ENCODE data around the gene FGFBP3. TPM values are rescaled to one million over a fixed set of nuclear protein-coding genes. Genes with fewer than 3 reads are reported as not detected.
"Not testable (repeated sequence)": the region's sequence is repeated elsewhere in the genome, so short reads cannot be mapped to it uniquely, and the experiment has no call there.

The FGFBP3 gene
- polyA plus RNA-seq, 10 donors, result 1.1 to 2.3 (median 1.8) TPM

DNA sequence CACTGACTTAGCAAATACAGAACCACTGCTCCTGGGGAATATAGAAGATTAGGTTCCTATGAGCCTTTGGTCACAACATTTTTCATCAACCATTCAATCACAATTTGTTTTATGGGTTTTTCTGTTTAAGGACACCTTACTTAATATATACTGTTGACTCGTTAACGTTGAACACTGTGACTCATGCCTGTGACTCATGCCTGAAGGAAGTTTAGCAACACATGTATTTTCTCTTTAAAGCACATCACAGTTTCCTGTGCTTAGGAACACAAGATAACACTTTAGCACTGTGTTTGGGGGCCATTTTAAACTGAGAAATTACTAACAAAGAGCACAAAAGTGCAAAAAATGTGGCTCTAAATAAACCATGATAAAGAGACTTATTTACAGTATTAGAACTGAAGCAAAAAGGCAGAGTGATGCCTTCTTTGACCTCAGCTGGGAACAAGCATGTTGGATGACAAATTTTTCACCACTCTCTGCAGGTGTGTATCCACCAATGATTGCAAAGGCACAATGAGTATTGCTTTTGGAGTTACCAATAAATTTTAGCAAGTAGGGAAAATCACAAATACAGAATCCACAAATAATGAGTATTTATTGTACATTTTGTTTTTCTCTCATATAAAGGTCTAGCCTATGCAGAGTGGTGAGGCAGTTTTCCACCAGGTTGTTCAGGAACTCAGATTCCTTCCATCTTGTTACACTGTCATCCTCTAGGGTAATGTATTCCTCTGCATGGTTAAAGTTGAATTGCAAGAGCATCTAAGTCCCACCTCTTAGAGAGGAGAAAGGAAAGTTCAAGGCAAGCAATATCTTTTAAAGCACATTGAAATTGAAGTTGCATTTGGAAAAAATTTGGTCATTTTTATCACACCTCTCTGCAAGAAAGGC is 7.3 kb downstream of the FGFBP3 start:
- peak in 1 of 3 donors; percentile 65 for DNase-seq

DNA sequence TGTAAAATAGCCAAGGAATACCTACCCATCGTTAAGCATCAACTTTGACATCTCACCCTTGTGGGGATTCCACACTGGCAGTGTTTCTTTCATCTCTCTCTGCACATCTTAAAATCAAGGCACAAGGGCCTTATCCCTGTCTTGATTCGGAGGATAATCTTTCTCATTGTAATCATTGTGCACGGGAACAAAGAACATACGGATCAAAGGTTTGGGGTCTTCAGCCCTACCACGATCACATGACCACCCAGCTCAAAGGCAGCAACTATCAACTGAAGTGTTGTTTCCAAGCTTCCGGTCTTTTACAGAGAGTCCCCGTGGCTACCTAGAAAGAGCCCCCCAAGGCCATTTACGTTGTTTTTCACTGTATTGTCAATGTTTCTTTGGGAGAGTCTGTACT is 11.9 kb downstream of the FGFBP3 start:
- no peak for DNase-seq

DNA sequence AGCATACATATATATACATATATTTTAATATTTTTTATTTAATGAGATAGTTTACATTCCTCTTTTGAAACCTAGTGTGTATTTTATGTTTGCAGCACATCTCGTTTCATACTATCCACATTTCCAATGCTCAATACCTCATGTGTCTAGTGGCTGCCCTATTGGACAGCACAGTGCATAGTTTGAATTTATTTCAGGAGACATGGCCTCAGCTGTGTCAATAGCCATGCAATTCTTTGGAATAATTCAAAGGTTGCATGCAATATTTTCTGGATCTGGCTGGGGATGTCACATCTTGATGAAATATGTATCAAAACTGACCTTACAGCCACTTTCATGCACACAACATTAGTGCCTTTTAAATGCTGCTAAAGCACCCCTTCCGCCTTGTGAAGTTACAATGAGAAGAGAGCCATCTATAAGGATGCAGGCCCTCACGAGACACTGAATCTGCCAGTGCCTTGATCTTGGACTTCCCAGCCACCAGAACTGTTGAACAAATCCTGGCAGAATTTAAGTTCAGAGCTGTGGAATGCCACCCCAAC is 13.0 kb downstream of the FGFBP3 start:
- no peak for DNase-seq

DNA sequence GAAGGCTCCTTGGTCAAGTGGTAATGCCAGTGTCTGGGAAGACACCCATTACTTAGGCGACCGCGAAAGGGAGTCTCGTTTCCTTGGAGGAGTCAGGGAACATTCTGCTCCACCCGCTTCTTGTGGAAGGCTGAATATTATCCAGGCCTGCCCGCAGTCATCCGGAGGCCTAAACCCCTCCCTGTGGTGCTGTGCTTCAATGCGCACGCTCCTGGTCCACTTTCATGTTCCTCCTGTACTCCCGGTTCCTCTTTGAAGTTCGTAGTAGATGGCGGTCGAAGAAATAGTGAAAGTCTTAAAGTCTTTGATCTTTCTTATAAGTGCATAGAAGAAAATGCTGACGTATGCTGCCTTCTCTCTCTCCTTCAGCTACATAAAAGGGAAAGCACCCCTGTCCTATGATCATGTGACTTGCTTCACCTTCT is 15.0 kb downstream of the FGFBP3 start:
- not testable (repeated sequence) for DNase-seq

DNA sequence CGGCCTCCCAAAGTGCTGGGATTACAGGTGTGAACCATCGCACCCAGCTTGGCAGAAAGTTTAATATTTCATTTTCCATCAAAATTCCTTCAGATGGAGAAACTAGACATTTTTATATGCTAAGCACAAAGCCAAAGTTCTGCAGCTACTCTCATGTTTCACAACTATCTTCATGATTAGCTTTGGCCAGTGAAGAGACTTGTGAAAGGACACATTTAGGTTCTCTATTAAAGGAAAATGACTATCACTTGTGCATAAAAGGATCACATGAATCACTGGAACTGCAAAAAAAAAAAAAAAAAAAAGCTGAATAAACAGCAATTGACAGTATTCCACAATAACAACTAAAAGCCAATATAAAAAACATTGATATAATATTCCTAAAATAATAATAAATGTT is 16.2 kb downstream of the FGFBP3 start:
- DNase-seq, result no peak

DNA sequence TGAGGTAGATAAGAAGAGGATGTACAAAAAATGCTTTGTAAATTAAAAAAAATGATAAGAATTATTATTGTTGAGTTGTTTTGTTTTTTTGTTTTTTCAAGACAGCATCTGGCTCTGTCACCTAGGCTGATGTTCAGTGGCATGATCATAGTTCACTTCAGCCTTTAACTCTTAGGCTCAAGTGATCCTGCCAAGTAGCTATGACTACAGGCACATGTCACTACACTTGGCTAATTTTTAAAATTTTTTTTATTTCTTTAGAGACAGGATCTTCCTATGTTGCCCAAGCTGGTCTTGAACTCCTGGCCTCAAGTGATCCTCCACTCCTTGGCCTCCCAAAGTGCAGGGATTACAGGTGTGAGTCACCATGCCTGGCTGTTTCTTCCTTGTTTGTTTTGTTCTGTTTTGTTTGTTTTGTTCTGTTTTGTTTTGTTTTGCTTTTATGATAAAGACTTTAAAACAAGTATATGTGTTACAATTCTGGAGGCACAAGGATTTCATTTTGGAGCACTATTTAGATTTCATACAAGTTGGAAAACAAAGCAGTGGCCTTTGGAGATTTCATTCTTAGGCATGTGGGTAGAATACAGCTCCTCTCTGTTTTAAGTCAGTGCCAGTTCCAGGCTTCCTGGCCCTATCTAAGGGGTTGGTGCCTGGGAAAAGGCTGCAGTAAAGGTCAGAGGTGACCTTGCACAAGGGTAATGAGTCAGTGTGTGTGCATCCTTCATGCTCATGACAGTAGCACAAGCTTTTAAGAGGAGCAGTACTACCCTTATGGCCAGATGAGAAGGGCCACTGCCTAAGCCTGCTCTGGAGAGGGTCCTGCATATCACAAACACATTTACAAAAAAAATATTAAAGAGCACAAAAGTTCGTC is 17.9 kb downstream of the FGFBP3 start:
- DNase-seq, result no peak

DNA sequence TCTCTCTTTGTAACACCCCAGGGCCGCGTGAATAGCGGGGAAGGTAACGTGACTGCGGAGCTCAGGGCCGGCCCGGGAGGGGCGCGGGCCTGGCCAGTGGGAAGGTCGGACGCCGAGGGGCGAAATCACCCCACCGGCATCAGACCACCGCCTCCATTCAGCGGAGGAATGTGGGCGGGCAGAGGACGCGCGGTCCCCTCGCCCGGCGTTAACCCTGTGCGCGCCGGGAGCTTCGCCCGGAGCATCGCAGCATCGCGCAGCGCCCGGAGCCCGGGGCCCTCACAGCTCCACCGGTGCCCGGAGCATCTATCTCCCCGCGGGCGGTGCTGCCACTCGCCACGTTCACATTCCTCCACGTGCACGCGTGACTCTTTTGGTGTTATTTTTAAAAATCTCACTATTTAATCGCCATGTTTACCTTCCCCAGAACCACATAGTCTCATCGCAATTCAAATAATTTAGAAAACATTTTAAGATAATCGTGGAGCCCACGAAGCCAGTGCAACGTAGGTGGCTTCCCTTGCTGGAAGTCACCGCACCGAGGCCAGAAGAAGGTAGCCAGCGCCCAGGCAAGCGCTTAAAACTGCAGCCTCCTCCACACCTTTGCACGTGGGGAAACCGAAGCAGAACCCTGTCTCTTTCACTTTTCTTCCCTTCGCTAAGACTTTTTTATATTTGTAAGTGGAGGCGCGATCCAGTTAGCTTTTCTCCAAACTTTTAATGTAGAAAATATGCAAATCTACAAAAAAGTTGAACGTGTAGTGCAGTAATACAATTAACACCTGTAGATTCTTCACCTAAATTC is 21.8 kb downstream of the FGFBP3 start:
- peak in 2 of 3 donors; percentile 39 to 72 for DNase-seq

DNA sequence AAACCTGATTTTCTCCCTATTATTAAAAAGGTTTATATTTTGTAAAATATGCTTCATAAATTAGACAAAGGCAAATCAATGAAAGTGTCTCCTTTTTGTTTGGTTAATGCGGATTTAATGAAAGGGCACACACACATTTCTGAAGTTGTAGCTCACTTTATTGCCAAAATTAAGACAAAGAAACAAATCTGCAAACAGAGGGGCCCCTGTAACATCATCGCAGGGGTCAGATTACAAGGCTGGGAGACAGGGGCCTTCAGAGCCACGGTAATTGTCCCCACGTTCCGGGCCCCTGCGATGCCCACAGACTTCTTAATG is 22.4 kb downstream of the FGFBP3 start:
- no peak for DNase-seq

DNA sequence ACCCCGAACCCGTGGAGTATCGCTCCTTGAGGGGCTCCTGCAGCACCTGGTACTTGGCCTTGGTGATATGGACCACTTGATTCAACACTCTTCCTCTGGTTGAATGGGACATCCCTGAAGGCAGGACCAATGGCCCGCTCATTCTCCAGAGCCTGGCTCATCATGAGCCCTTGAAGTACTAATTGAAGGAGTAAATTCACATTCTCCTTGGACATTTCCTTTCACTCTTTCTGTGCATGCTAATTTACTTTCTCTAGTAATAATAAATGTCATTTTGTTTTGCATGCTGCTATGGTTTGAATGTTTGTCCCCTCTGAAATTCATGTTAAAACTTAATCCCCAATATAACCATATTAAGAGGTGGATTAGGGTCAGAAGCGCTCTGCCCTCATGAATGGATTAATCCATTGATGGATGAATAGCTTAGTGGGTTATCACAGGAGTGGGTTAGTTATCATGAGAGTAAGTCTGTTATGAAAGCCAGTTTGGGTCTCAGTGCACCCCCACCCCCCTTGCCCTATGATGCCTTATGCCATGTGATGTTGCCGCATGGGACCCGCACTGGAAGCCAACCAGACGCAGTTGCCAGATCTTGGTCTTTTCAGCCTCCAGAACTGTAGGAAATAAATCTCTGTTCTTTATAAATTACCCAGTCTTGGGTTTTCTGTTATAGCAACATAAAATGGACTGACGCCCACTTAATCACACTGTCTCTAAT is 23.8 kb downstream of the FGFBP3 start:
- DNase-seq, result no peak

DNA sequence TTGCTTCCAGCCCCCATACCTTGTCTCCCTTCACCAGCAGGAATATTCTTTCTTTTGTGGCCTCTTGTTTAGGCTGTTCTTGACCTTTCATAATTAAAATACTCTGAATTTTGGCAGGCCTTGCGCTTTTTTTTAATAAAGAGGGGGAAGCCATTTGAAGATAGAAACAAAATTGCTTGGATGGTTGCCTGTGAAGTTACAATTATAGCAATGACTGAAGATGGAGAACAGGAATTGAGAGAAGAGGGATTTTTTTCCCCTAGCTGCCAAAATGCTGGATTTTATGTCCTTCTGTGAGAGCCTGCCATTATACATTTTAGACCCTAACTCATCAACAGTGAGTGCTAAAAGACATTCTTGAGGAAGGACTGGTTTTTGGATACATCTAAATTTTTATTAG is 24.8 kb downstream of the FGFBP3 start:
- DNase-seq, result peak in 1 of 3 donors; percentile 34

DNA sequence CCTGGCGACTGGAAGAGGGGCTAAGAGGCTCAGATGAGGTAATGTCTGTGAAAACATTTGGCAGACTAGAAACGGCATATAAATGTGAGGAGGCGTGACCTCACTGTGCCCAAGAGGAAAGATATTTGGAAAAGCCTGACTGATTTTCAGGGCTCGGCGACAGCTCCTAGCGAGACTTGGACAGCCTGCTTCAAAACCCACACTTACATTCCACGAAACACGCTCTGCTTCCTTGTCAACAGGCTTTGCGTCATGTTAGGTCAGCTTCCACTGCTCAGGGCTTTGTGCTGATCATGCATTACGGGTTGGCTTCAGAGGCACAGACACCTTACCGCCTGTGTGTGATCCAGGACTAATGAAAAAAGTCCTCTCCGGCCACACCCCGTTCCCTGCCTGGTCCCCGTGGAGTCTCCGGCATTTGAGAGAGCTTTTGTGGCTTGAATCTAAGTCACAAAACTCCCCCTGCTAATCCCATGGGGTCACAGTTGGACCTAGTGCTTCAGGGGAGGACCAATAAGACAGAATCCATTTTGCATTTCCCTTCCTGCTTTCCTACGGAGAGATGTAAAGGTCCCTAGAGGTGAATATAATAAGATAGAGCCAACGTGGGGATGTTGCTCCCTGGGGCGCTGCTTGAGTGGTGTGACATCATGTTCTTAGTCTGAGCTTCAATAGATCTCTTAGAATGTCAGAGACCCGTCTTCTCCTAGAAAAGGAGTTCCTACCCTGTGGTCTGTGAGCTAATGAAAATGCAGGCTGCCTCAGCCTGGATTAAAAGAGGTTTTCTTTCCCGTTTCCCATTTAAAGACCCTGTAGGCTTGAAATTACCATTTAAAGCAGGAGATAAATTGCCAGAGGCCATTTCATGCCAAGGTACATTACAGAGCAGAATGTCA is 25.5 kb downstream of the FGFBP3 start:
- peak; percentile 24 to 82 (median 55) for DNase-seq

DNA sequence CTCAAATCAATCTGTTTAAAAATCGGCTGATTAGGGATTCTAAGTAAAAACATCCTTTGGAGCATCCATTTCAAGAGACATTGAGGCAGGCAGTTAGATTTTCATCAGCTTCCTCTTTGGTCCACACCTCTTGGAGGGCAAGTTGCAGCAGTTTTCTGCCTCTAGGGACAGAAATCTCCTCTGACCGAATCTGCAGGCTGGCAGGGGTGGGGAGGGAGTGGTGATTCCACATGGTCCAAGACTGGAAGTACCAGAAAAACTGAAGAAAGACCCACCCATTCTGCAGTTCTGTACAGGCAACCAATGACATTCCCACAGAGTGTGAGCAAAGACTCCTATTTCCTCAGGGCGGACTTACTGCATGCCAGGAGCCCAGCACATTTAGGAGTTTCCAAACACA is 29.0 kb downstream of the FGFBP3 start:
- no peak for DNase-seq

DNA sequence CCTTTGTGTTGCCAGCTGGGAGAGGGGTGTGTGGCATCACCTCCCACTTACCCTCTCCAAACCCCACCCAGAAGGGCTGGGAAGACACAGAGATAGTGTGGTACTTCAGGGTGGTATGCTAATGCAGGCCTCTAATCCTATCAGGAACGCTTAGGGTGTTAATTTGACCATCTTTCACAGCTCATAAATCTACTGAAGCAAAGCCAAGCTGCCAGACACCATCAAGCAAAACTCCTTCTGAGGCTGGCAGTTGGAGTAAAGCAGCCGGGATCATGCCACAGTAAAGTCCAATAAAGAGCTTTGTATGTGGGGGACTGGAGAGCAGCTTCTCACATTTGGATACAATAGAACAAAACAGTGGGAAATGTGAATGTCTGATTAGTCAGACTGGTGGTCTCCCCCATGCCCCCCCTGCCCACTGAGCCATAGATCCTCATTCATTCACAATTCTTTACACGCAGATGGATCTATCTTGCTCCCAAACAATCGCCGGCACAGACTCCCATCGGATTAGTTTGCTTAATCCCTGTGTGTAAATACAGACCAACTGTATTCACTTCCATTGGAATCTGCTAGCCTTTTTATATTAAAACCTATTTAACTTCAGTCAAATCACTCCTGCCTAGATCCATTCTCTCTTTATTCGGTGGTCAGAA is 29.6 kb downstream of the FGFBP3 start:
- DNase-seq, result no peak

DNA sequence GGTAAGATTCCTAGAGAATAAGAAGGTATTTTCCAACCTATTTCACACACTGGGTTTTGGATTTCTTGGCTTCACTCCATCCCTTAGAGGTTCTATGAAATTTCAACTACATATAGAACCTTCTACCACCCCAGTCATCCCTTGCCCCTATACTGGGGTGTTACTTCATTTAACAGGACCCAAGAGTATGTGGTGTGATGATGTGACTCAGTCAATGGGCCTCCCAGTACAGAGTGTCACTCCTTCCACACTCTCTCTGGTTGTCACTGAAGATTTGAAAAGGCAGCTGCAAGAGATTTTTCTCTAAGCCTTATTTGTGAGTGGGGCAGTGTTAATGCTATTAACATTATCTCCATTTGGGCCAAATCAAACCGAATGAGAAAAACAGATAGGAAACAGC is 33.5 kb downstream of the FGFBP3 start:
- no peak for DNase-seq

DNA sequence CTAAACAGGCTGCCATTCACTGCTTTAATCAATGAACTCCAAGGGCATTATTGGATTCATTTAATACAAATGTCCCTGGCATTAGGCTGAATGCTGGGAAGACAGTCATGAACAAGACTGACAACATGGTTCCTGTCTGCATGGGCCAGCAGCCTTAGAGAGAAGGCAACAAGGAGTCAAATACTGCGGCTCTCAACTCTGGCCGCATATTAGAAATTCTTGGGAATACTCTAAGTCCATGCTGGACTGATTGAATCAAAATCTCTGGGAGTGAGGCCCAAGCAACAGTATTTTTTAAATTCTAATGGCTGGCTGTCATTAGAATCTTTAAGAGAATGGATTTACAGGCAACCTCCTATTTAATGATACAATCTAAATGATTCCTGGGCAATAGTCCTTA is 34.1 kb downstream of the FGFBP3 start:
- DNase-seq, result no peak

DNA sequence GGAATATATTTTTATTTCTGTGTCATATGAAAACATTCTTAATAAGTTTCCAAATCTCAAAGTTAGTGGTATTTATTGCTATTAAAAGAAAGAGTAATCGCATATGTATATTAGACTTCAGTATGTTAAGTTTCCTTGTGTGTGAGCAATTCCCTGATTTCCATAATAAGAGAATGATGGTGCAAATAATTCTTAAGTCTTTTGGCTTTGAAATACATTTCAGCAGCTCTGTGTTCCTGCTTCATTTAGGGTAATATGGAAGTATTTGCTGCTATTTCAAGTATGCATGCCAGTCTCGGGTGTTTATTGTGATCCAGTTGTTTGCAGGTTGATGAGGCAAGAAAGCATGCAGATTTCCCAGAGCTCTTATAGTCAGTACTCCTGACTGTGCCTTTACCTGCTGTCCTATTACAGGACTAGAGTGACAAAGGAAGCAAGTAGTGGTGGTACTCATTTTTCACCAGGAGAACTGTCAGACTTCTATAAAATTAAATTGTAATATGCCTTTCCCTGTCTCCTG is 43.7 kb downstream of the FGFBP3 start:
- no peak for DNase-seq

DNA sequence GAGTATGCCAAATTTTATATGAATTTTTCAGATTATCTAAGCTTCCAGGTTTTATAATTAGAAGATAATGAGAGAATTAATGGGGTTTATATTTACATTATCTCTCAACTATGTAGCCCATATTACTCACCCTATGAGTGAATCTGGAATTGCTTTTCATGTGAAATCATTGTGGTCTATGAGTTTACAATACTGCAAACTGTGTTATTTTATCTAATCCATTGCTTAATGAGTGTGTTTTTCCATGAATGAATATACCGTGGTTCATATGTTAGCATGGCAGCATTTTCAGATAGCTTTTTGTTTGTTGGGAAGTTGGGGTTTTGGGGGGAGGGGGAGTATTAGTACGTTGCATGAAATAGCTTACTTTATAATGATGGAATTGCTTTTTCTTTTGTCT is 44.5 kb downstream of the FGFBP3 start:
- DNase-seq, result no peak

DNA sequence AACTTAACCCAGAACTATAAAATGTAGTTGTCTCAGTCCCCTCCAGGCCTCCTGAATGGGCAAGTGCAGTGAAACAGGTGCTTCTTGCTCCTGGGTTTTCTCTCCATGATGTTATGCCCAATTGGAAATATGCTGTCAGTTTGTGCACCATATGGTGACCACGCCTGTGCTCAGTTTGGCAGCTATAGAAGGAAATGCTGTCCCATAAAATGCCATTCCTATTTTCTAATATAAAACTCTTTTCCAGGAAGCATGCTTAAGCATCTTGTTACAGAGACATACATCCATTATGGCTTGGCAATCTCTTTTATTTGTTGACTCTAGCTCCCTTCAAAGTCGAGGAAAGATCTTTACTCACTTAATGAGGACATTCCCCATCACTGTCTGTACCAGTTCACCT is 45.2 kb downstream of the FGFBP3 start:
- DNase-seq, result no peak

DNA sequence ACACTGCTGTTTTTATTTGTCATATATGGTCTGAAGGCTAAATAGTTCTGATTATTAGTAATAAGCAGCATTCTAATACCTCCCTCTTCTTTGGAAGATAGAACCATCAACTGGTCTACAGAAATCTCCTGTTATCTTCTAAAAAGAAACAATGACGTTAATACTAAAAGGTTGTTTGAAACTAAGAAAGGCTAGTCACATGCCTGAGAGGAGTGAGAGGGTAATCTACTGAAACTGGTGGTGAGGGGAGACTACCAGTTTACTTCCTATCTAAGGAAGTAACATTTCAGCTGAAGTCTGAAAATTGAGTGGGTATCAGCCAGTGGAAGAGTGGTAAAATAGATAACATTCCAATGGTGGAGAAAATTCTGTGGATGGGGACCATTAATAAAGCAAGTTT is 48.4 kb downstream of the FGFBP3 start:
- no peak for DNase-seq
